H9 (cell line): ENCODE measurements around the gene ERI3. TPM values are rescaled to one million over a fixed set of nuclear protein-coding genes. Genes with fewer than 3 reads are reported as not detected.
A peak's percentile ranks its signal among the peaks of the same experiment; 100 is the strongest.

Source experiments
- DNase-seq: peaks from one replicate; pipeline ENCODE4 v3.0.0-alpha.2; 2017
- H2AFZ ChIP-seq: one replicate; pipeline ENCODE4 v1.6.1; 2013; ENCODE audit warnings: mild to moderate bottlenecking, low read length, control low read depth, moderate library complexity
- H2AK5ac ChIP-seq: 2 replicates; pipeline ENCODE4 v1.6.1; 2013; ENCODE audit warnings: low read length, control low read depth, mixed read lengths; ENCODE audit not compliant: insufficient read length
- H2BK120ac ChIP-seq: one replicate; pipeline ENCODE4 v1.6.1; 2013; ENCODE audit warnings: low read depth, mild to moderate bottlenecking, low read length, control low read depth, inconsistent platforms; ENCODE audit not compliant: poor library complexity, severe bottlenecking
- H2BK12ac ChIP-seq: 2 replicates; pipeline ENCODE4 v1.6.1; 2013; ENCODE audit warnings: low read length, control low read depth, mixed read lengths, low read depth; ENCODE audit not compliant: insufficient read length
- H2BK15ac ChIP-seq: 2 replicates; pipeline ENCODE4 v1.6.1; 2013; ENCODE audit warnings: low read depth, low read length, control low read depth
- H2BK20ac ChIP-seq: one replicate; pipeline ENCODE4 v1.6.1; 2013; ENCODE audit warnings: low read depth, mild to moderate bottlenecking, low read length, control low read depth, inconsistent platforms; ENCODE audit not compliant: poor library complexity, severe bottlenecking
- H2BK5ac ChIP-seq: 2 replicates; pipeline ENCODE4 v1.6.1; 2013; ENCODE audit warnings: low read length, control low read depth, mixed read lengths; ENCODE audit not compliant: insufficient read length
- H3K14ac ChIP-seq: 2 replicates; pipeline ENCODE4 v1.6.1; 2013; ENCODE audit warnings: low read length, control low read depth; ENCODE audit not compliant: insufficient read depth
- H3K18ac ChIP-seq: 2 replicates; pipeline ENCODE4 v1.6.1; 2013; ENCODE audit warnings: low read depth, mild to moderate bottlenecking, mixed read lengths, low read length, control low read depth; ENCODE audit not compliant: insufficient read length
- H3K23ac ChIP-seq: 2 replicates; pipeline ENCODE4 v1.6.1; 2013; ENCODE audit warnings: low read length, control low read depth, mixed read lengths, low read depth; ENCODE audit not compliant: insufficient read length
- H3K23me2 ChIP-seq: 2 replicates; pipeline ENCODE4 v1.6.1; 2013; ENCODE audit warnings: low read depth, mild to moderate bottlenecking, mixed read lengths, low read length, control low read depth; ENCODE audit not compliant: insufficient read length, poor library complexity, severe bottlenecking
- H3K27ac ChIP-seq: 2 replicates; pipeline ENCODE4 v1.5.1; 2013; ENCODE audit warnings: low read length, control low read depth, mixed read lengths, low read depth; ENCODE audit not compliant: insufficient read length
- H3K27me3 ChIP-seq: 2 replicates; pipeline ENCODE4 v1.6.1; 2013; ENCODE audit warnings: low read length, control low read depth, inconsistent platforms; ENCODE audit not compliant: insufficient read depth
- H3K4ac ChIP-seq: 2 replicates; pipeline ENCODE4 v1.6.1; 2013; ENCODE audit warnings: low read depth, mild to moderate bottlenecking, control low read depth, inconsistent platforms, low read length, moderate library complexity
- H3K4me1 ChIP-seq: 2 replicates; pipeline ENCODE4 v1.6.1; 2013; ENCODE audit warnings: low read length, control low read depth, inconsistent platforms; ENCODE audit not compliant: insufficient read depth
- H3K4me2 ChIP-seq: 2 replicates; pipeline ENCODE4 v1.6.1; 2013; ENCODE audit warnings: low read length, control low read depth, mixed read lengths; ENCODE audit not compliant: insufficient read length, insufficient read depth
- H3K56ac ChIP-seq: 2 replicates; pipeline ENCODE4 v1.6.1; 2013; ENCODE audit warnings: low read depth, mild to moderate bottlenecking, mixed read lengths, low read length, control low read depth; ENCODE audit not compliant: insufficient read length
- H3K79me1 ChIP-seq: 2 replicates; pipeline ENCODE4 v1.6.1; 2013; ENCODE audit warnings: low read depth, mild to moderate bottlenecking, moderate library complexity, low read length, control low read depth, inconsistent platforms; ENCODE audit not compliant: insufficient read depth, poor library complexity, severe bottlenecking
- H3K79me2 ChIP-seq: 2 replicates; pipeline ENCODE4 v1.6.1; 2013; ENCODE audit warnings: low read length, control low read depth, inconsistent platforms; ENCODE audit not compliant: insufficient read depth
- H3K9ac ChIP-seq: 2 replicates; pipeline ENCODE4 v1.6.1; 2013; ENCODE audit warnings: low read length, control low read depth, mixed read lengths; ENCODE audit not compliant: insufficient read length; ENCODE audit errors: extremely low read depth
- H3K9me3 ChIP-seq: one replicate; pipeline ENCODE4 v1.6.1; 2013; ENCODE audit warnings: low read depth, low read length, inconsistent platforms; ENCODE audit not compliant: control insufficient read depth
- H3T11ph ChIP-seq: one replicate; pipeline ENCODE4 v1.6.1; 2013; ENCODE audit warnings: mild to moderate bottlenecking, low read length, control low read depth, inconsistent platforms
- H4K20me1 ChIP-seq: one replicate; pipeline ENCODE4 v1.6.1; 2013; ENCODE audit not compliant: control insufficient read depth, insufficient read length, insufficient read depth
- H4K5ac ChIP-seq: 2 replicates; pipeline ENCODE4 v1.6.1; 2013; ENCODE audit warnings: low read depth, mild to moderate bottlenecking, mixed read lengths, low read length, control low read depth; ENCODE audit not compliant: insufficient read length
- H4K8ac ChIP-seq: replicated peaks from 2 replicates; pipeline ENCODE4 v1.6.1; 2013; ENCODE audit warnings: low read length, control low read depth, mixed read lengths, low read depth; ENCODE audit not compliant: insufficient read length
- H4K91ac ChIP-seq: 2 replicates; pipeline ENCODE4 v1.6.1; 2013; ENCODE audit warnings: low read depth, mild to moderate bottlenecking, moderate library complexity, mixed read lengths, low read length, control low read depth; ENCODE audit not compliant: insufficient read length
- H3K27ac Mint-ChIP-seq, 3 experiments: 2 replicates in 2 of 3; 3 replicates in 1 of 3; pipeline ENCODE4 v1.8.0; 2020 to 2021; ENCODE audit warnings: mixed read lengths in 3 of 3, mild to moderate bottlenecking in 1 of 3, moderate library complexity in 1 of 3
- H3K27me3 Mint-ChIP-seq: 2 replicates; pipeline ENCODE4 v1.8.0; 2021; ENCODE audit warnings: low read depth, mild to moderate bottlenecking, moderate library complexity, mixed read lengths
- H3K36me3 Mint-ChIP-seq, 3 experiments: 2 replicates in 2 of 3; 3 replicates in 1 of 3; pipeline ENCODE4 v1.8.0; 2020 to 2021; ENCODE audit warnings: low read depth in 3 of 3, mixed read lengths in 3 of 3; ENCODE audit not compliant: insufficient read depth in 1 of 3
- H3K4me1 Mint-ChIP-seq, 2 experiments: 2 replicates each; pipeline ENCODE4 v1.8.0; 2020; ENCODE audit warnings: mixed read lengths in 2 of 2
- H3K4me3 Mint-ChIP-seq, 2 experiments: 2 replicates in 1 of 2; 3 replicates in 1 of 2; pipeline ENCODE4 v1.8.0; 2020 to 2021; ENCODE audit warnings: mild to moderate bottlenecking in 2 of 2, mixed read lengths in 2 of 2, moderate library complexity in 1 of 2
- H3K9me3 Mint-ChIP-seq, 2 experiments: 2 replicates in 1 of 2; 3 replicates in 1 of 2; pipeline ENCODE4 v1.8.0; 2020; ENCODE audit warnings: mild to moderate bottlenecking in 2 of 2, mixed read lengths in 2 of 2, moderate library complexity in 1 of 2
- WGBS: extraction: QIAGEN DNeasy Blood & Tissue Kit; methylation state at CpG from one replicate; pipeline ENCODE4 v1.1.7; 2013; ENCODE audit warnings: missing lambda C conversion rate, low lambda C conversion rate, mixed read lengths; ENCODE audit not compliant: insufficient read length; ENCODE audit errors: extremely low coverage; 5-methylcytosine and 5-hydroxymethylcytosine counted together
- total RNA-seq: library from RNA; stranded (reverse); gene quantifications from 2 replicates; pipeline ENCODE4 v1.2.1, GENCODE V29; 2021
- TF ChIP-seq, protein P1 (sequence below): fragments of 200-600 bp; sonication (generic); conservative IDR thresholded peaks from 3 replicates; pipeline ENCODE4 v1.8.0; 2021; ENCODE audit warnings: antibody characterized with exemption, mild to moderate bottlenecking

Gene ERI3
- total RNA-seq, 1 experiment from 2014 or later, result 61.6 TPM

DNA sequence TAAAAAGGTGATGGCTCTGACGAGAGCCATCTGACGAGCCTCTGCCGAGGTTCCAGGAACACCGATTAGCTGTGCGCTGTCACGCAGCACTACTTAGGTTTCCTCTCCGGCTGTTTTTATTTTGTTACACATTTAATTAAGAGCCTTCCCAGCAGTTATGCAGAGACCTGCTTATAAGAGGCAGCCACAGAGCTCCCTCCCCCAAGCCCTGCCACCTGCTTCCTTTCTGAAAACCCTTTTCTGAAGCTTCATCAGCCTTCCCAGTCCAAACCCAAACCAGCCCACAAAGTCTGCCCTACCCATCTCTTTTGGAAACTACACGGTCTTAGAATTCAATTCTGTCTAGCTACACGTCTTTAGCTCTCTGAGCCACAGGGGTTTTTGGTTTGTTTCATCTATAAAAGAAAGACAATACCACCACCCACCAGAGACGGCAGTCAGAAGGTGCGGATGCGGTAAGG, 49.1 kb downstream of the ERI3 start:
- TF ChIP-seq, protein P1, sequence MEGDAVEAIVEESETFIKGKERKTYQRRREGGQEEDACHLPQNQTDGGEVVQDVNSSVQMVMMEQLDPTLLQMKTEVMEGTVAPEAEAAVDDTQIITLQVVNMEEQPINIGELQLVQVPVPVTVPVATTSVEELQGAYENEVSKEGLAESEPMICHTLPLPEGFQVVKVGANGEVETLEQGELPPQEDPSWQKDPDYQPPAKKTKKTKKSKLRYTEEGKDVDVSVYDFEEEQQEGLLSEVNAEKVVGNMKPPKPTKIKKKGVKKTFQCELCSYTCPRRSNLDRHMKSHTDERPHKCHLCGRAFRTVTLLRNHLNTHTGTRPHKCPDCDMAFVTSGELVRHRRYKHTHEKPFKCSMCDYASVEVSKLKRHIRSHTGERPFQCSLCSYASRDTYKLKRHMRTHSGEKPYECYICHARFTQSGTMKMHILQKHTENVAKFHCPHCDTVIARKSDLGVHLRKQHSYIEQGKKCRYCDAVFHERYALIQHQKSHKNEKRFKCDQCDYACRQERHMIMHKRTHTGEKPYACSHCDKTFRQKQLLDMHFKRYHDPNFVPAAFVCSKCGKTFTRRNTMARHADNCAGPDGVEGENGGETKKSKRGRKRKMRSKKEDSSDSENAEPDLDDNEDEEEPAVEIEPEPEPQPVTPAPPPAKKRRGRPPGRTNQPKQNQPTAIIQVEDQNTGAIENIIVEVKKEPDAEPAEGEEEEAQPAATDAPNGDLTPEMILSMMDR, result no peak
- no peak overlapping the region for H2BK20ac ChIP-seq
- no peaks in the 10 kb centered on the region for H3K27me3 ChIP-seq
- no peak overlapping the region for H3K4me2 ChIP-seq
- no peak overlapping the region for H3K23ac ChIP-seq
- H3K27ac ChIP-seq, result no peak overlapping the region
- no peaks in the 10 kb centered on the region for H3K4me1 ChIP-seq
- 0 out of 7 replicates have a peak overlapping the region, but pooled peaks of 1 of the 3 experiments have one; percentile 7 for H3K27ac Mint-ChIP-seq
- no CpG with 5 or more reads among the region's 12 CpGs for WGBS
- no peaks in the 10 kb centered on the region for H4K20me1 ChIP-seq
- no peak overlapping the region for H2AK5ac ChIP-seq
- no peak overlapping the region for H3K9ac ChIP-seq
- no peaks in the 10 kb centered on the region for H3K27me3 Mint-ChIP-seq
- no peaks in the 10 kb centered on the region for H3K79me1 ChIP-seq
- peaks cover 5 to 9% of the 10 kb centered on the region in 2 experiments; a peak in 3 of 4 replicates for H3K4me1 Mint-ChIP-seq
- no peak for DNase-seq
- no peaks in the 10 kb centered on the region for H3K23me2 ChIP-seq
- no peak overlapping the region for H2BK120ac ChIP-seq
- H3K14ac ChIP-seq, result no peak overlapping the region
- no peak overlapping the region for H4K5ac ChIP-seq
- no peak overlapping the region for H2BK12ac ChIP-seq
- no peaks in the 10 kb centered on the region for H3K9me3 ChIP-seq
- H4K8ac ChIP-seq, result no peak overlapping the region
- H3K79me2 ChIP-seq, result no peaks in the 10 kb centered on the region
- H3K4ac ChIP-seq, result no peak overlapping the region
- peaks cover 16 to 65% (median 64%) of the 10 kb centered on the region in 3 experiments; a peak in 6 of 7 replicates for H3K36me3 Mint-ChIP-seq
- no peak overlapping the region for H3T11ph ChIP-seq
- H2BK5ac ChIP-seq, result no peak overlapping the region
- H3K18ac ChIP-seq, result no peak overlapping the region
- no peaks in the 10 kb centered on the region for H3K9me3 Mint-ChIP-seq
- H3K4me3 Mint-ChIP-seq, result no peak overlapping the region
- no peak overlapping the region for H4K91ac ChIP-seq
- no peak overlapping the region for H2BK15ac ChIP-seq
- H3K56ac ChIP-seq, result no peak overlapping the region
- no peak overlapping the region for H2AFZ ChIP-seq
